Brain microvascular endothelial cell (primary cell): ENCODE measurements around the gene ST6GALNAC5.

Experiments
- DNase-seq: peaks from one replicate; pipeline ENCODE4 v3.0.0-alpha.2; 2020
- H3K27ac ChIP-seq: fragments of 250-450 bp; sonication (Bioruptor Pico); 2 replicates; pipeline ENCODE4 v1.5.1; 2020; ENCODE audit warnings: mild to moderate bottlenecking, moderate library complexity
- H3K27me3 ChIP-seq: fragments of 250-450 bp; sonication (Bioruptor Pico); replicated peaks from 2 replicates; pipeline ENCODE4 v1.5.1; 2020; ENCODE audit warnings: mild to moderate bottlenecking
- H3K36me3 ChIP-seq: fragments of 250-450 bp; sonication (Bioruptor Pico); replicated peaks from 2 replicates; pipeline ENCODE4 v1.5.1; 2020; ENCODE audit warnings: mild to moderate bottlenecking
- H3K4me3 ChIP-seq: 2 replicates; pipeline ENCODE4 v1.5.1; 2011; ENCODE audit warnings: low read depth, mild to moderate bottlenecking, control low read depth, low read length, moderate library complexity
- in situ Hi-C: cut with HindIII; loops from 2 replicates; pipeline ENCODE4 v1.10.0; 2017; ENCODE audit warnings: low sequenced_read_pairs, low pct_ligation_motif_present
- TF ChIP-seq, protein P1 (sequence below): IDR thresholded peaks from 2 replicates; pipeline ENCODE4 v1.5.1; 2011; ENCODE audit warnings: low read depth, mild to moderate bottlenecking, moderate library complexity, low read length, control low read depth, inconsistent platforms; ENCODE audit errors: missing control alignments

ST6GALNAC5 gene

GRCh38 chr1:77089756-77090155, 222.5 kb downstream of the ST6GALNAC5 start:
- DNase-seq: no peak
- in situ Hi-C loops: no loop called here
- Histone ChIP-seq H3K4me3 (no peak overlapping the region), H3K36me3 (no peaks in the 10 kb centered on the region), H3K27me3 (no peaks in the 10 kb centered on the region), H3K27ac (no peak overlapping the region)
- TF ChIP-seq, protein P1, sequence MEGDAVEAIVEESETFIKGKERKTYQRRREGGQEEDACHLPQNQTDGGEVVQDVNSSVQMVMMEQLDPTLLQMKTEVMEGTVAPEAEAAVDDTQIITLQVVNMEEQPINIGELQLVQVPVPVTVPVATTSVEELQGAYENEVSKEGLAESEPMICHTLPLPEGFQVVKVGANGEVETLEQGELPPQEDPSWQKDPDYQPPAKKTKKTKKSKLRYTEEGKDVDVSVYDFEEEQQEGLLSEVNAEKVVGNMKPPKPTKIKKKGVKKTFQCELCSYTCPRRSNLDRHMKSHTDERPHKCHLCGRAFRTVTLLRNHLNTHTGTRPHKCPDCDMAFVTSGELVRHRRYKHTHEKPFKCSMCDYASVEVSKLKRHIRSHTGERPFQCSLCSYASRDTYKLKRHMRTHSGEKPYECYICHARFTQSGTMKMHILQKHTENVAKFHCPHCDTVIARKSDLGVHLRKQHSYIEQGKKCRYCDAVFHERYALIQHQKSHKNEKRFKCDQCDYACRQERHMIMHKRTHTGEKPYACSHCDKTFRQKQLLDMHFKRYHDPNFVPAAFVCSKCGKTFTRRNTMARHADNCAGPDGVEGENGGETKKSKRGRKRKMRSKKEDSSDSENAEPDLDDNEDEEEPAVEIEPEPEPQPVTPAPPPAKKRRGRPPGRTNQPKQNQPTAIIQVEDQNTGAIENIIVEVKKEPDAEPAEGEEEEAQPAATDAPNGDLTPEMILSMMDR: no peak

DNA sequence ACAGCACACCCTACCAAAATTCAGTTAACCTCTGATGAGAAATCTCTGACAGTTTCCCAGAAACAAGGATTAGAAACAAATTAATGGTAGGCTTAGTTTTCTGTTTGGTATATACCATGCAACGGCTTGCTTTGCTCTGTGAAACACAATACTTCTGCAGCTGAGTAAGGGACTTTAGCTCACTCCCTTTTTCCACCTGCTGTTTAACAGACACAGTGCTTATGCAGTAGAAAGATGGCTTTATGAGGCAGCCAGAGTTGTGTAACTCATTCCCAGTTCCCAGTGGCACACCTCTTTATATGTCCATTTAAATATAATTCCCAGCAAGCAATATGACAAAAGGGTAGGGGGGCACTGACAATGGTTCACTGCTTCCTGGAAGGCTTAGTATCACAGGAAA, 228.0 kb downstream of the ST6GALNAC5 start:
- TF ChIP-seq, protein P1: no peak
- Histone ChIP-seq H3K4me3 (no peak overlapping the region), H3K27ac (no peak overlapping the region), H3K36me3 (no peaks in the 10 kb centered on the region), H3K27me3 (no peaks in the 10 kb centered on the region)
- in situ Hi-C loops: no loop called here
- DNase-seq: no peak

DNA sequence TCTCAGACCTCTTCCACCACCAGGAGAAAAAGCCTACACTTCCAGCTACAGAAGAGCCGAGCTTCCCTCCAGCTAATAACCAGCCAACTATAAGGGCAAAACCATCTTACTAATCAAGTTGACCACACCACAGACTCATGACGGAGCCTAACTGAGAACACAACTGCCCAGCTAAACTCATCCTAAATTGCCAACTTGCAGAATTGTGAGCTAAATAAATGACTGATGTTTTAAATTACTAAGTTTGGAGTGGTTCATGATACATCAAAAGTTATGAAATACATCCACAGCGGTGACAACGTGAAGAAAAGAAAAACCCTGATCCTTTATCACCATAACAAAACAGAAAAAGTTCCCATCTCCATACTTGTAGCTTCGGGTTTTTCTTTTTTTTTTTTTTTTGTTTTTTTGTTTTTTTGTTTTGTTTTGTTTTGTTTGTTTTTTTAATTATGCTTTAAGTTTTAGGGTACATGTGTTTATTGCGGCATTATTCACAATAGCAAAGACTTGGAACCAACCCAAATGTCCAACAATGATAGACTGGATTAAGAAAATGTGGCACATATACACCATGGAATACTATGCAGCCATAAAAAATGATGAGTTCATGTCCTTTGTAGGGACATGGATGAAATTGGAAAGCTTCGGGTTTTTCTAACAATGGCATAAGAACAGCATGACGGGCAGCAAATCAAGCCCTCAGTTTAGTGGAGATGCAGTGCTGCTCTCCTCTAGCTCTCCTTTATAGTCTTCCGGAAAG, 229.4 kb downstream of the ST6GALNAC5 start:
- H3K4me3 ChIP-seq: no peak overlapping the region
- in situ Hi-C loops: no loop called here
- DNase-seq: no peak
- no peak overlapping the region for H3K27ac ChIP-seq
- no peaks in the 10 kb centered on the region for H3K36me3 ChIP-seq
- H3K27me3 ChIP-seq: no peaks in the 10 kb centered on the region
- TF ChIP-seq, protein P1: no peak

DNA sequence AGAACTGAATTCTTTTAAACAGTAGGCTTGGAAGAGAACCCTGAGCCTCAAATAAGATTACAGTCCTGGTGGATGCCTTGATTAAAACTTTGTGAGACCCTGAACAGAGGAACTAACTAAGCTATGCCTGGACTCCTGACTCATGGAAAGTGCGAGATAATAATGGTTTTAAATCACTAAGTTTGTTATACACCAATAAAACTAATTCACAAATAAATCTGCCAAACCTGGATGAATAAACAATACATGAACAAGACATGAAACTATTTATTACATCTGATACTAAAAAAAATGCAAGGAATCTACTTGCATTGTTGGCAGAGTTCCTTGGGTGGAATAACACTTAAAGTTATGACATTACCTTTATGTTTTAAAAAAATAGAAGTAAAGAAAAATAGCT, 233.6 kb downstream of the ST6GALNAC5 start:
- H3K36me3 ChIP-seq: no peaks in the 10 kb centered on the region
- no peak overlapping the region for H3K4me3 ChIP-seq
- H3K27ac ChIP-seq: no peak overlapping the region
- no peaks in the 10 kb centered on the region for H3K27me3 ChIP-seq
- in situ Hi-C loops: no loop called here
- no peak for DNase-seq
- TF ChIP-seq, protein P1: no peak

- in situ Hi-C loops: no loop called here
- TF ChIP-seq, protein P1: no peak
- no peak overlapping the region for H3K27ac ChIP-seq
- no peaks in the 10 kb centered on the region for H3K36me3 ChIP-seq
- H3K27me3 ChIP-seq: no peaks in the 10 kb centered on the region
- H3K4me3 ChIP-seq: no peak overlapping the region
- no peak for DNase-seq
These were observed 236.2 kb downstream of the ST6GALNAC5 start for GRCh38 chr1:77103486-77103885.

DNA sequence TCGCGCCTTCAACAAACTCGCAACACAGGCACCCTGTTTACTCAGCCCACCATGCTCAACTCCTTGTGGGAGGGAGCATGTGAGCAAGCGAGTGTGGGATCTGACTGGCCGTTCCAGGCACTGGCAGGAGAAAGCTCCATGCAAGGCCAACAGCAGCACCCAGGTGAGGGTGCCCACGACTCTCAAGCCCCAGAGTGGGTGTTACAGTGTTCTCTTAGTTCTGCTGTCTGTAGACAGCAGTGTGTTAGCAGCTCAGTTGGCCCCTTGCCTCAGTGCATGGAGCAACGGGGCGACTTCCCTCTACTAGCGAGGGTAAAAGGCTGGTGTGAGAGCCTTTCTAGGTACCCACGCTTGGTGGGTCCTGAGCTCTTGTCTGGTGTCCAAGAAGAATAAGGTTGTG, 237.4 kb downstream of the ST6GALNAC5 start:
- H3K36me3 ChIP-seq: no peaks in the 10 kb centered on the region
- no peak overlapping the region for H3K4me3 ChIP-seq
- TF ChIP-seq, protein P1: no peak
- H3K27ac ChIP-seq: no peak overlapping the region
- in situ Hi-C loops: no loop called here
- no peak for DNase-seq
- no peaks in the 10 kb centered on the region for H3K27me3 ChIP-seq
